GM18508 (cell line): ENCODE measurements around the gene SLC25A23.

ENCODE experiments used
- ATAC-seq: cut with Tn5 transposase; IDR thresholded peaks from one replicate; pipeline ENCODE4 v1.9.1; 2021; ENCODE audit warnings: moderate number of reproducible peaks; ENCODE audit not compliant: insufficient read depth, unreplicated experiment

The SLC25A23 gene

DNA sequence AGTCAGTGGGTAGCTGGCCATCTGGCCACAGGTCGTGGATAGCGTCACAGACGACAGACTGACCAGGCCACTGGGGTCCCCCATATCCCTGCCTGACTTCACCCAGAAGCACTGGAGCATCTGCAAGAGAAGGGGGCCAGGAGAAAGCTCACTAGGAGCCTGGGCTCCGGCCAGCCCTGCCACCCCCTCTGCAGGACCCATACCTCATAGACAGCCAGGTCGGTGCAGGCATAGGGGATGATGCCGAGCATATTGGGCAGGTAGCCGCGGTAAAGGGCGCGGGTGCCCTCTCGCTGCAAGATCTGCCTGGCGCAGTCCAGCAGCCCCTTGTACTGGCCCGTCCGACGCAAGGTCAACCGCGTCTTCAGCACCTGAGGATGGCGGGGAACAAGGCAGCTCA, 32.5 kb downstream of the SLC25A23 start:
- no peak for ATAC-seq

GRCh38 chr19:6425732-6426620, 33.6 kb downstream of the SLC25A23 start:
- no peak for ATAC-seq

DNA sequence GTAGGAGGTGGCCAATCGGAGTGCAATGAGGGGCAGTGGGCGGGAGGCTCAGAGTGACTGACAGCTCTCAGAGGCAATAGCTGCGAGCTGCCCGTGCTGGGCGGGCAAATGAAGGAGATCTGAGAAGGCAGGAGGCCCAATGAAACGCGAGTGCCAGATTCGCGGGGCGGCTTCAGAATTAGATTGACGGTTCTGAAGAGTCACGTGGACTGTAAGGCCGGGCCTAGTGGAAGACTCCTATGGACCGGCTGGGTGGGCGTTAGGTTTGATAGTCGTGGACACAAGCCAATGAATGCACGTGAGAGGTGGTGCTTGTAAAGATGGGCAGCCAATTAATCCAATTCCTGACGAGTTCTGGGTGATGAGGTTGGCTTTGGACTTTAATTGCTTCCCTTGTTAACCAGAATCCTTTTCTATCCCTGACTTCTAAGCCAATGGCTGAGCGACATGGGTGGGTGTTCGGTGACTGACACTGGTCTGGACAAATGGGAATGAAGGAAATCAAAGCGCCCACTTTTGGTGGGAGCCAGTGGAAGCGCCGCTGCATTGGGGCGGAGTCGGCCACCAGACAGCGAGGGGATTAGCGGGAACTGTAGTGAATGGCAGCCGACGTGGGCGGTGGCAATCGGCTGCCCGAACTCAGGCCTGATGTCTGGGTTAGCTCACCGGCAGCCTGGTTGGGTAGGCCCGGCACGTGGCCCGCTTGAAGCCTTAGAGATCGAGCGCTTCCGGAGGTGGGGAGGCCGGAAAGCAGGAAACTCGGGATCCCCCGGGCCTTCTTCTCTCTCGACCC, 34.5 kb downstream of the SLC25A23 start:
- ATAC-seq: peak; percentile 72

DNA sequence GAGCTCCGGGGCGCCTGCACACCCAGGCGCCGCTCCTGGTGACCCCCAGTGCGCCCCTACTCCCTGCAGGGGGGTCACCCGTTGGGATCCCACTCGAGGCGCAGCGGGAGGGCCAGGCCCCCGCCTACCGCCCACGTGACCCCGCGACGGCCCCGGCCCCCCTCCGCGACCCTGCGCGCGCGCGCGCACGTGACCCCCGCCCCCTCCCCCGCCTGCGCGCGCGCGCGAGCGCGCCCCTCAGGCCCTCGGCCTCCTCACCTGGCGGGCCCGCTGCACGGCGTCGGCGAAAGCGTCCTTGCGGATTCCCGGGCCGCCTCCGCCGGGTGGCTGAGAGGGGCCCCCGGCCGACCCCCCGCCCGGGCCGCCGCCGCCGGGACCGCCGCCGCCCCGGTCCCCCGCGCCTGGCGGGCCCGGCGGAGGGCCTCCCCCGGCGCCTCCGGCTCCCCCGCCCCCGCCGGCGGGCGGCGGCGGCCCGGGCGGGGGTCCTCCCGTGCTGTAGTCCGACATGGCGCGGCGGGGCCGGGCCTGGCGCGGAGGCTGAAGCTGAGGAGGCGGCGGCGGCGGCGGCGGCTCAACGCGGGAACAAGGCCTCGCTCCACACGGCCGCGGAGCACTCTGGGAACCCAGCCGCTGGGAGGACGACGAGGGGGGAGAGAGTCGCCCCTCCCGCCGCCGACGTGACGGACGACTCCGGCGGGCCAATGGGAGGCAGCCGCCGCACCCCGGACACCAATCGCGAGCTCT, 35.2 kb downstream of the SLC25A23 start, which contains the start of gene KHSRP:
KHSRP (minus strand) TSS at position 617 of the 744 bp plus-strand sequence; CDS start at position 507, 110 bp downstream.
- ATAC-seq: no peak

GRCh38 chr19:6423499-6424194, 35.9 kb downstream of the SLC25A23 start:
- ATAC-seq: no peak

- no peak for ATAC-seq
These were observed 38.2 kb downstream of the SLC25A23 start for GRCh38 chr19:6421075-6422014.

- no peak for ATAC-seq
These were observed 41.0 kb downstream of the SLC25A23 start for GRCh38 chr19:6418562-6418932.

DNA sequence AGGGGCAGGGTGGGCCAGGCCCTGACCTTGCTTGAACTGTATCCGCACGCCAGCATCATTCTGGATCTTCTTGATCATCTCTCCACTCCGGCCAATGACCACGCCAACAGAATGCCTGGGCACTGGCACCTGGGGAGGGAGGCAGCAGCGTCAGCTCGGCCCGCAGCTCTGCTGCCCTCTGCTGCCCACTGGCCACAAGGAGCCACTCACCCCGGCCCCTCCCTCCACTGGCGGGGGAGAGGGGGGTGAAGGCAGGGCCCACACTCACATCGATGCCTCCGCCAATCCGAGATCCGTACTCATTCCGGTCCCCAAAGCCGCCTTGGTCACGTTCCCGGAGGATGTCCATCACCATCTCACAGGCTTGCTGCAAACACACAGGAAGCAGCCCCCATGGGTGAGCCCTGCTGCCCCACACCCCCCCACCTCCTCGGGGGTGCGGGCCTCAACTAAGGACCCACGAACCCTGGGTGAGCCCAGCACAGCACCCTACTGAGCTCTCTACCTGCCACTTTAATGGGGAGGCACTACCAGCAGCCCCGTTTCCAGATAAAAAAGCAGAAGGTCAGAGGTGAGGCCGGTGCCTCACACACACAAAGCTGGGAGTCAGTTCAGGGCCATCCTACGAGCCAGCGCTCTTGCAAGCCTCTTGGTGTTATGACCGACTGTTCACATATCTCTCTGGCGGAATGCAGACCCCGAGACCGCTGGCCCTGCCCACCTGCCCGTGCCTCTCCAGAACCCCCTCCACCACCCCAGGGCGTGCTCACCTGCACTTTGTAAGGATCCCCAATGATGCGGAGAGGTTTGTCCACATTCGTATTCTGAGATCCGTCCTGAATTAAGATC, 41.7 kb downstream of the SLC25A23 start:
- no peak for ATAC-seq

- no peak for ATAC-seq
These were observed 42.8 kb downstream of the SLC25A23 start for GRCh38 chr19:6416658-6417405.

DNA sequence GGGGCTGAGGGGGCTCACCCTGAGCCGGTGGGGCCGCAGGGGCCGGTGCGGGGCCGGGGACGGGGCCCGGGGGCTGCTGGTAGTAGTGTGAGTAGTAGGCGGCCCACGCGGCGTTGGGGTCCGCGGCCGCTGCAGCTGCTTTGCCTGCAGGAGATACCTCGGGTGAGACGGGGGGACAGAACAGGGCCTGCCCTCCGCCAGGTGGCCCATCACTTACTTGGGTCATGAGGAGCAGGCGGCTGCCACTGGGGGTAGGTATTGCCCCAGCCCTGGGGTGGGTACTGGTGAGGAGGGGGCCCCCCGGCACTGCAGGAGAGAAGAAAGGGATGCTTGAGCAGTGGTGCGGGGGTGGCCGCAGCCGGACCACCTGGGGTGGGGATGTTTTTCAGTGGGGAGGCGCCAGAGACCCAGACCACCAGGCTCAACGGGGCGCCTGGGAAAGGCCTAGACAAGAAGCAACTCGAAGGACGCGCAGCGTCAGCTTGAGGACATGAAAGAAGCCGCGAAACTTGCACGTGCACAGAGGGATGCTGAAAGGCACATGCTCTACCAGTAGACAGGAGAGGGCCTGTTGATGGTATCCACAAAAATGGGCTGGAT, 43.9 kb downstream of the SLC25A23 start:
- no peak for ATAC-seq

- no peak for ATAC-seq
These were observed 44.6 kb downstream of the SLC25A23 start for GRCh38 chr19:6414793-6415590.

DNA sequence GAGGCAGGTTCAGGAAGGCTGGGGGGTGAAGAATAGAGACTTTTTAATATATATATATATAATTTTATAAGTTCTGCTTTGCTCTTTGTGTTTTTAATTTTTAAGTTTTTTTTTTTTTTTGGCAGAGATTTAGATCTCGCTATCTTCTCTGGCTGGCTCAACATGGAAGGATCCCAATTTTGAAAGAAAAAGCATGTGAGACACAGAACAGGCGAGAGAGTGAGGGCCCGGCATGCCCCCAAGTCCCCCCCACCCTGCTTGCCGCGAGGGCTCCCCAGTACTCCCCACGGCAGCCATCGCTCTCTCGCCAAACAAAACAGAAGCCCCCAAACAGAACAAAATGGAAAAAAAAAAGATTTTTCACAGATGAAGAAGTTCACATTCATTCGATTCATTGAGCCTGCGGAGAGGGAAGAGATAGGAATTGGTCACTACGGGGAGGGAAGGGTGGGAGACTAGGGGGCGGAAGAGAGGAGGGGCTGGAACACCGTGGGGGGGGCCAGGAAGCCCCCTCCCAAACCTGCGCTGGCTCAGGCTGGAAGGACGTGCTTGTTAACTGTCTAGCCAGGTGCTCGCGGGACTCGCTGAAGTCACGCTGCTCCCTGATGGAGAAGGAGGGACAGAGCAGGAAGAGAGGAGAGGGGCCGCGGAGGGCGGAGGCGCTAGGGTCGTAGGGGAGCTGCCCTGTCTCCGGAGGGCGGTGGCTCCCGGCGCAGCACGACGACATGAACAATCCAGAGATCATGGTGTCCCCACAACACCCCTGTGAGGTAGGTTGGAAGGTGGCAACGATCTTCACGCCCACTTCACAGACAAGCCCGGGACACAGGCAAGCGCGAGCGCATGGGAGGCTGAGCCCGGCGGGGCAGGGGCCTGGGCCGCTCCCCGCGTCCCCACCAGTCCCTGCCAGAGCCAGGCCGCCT, 45.6 kb downstream of the SLC25A23 start:
- no peak for ATAC-seq

DNA sequence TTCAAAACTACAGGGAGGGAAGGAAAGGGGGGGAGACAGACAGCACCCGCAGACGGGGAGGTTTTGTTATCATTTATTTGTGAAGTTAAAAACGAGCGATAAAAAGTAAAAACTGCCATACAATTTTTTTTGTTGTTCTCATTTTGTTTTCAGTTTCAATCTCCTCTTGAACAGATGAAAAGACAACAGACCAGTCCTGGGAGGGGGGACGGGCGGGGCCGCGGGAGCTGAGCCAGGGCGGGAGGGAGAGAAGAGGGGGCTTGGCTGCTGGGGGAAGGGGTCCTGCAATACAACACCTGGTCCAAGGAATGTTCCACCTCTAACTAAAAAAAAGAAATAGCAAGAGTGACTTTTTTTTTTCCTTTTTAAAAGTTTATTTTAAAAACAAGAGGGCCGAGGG, 46.3 kb downstream of the SLC25A23 start:
- ATAC-seq: no peak

DNA sequence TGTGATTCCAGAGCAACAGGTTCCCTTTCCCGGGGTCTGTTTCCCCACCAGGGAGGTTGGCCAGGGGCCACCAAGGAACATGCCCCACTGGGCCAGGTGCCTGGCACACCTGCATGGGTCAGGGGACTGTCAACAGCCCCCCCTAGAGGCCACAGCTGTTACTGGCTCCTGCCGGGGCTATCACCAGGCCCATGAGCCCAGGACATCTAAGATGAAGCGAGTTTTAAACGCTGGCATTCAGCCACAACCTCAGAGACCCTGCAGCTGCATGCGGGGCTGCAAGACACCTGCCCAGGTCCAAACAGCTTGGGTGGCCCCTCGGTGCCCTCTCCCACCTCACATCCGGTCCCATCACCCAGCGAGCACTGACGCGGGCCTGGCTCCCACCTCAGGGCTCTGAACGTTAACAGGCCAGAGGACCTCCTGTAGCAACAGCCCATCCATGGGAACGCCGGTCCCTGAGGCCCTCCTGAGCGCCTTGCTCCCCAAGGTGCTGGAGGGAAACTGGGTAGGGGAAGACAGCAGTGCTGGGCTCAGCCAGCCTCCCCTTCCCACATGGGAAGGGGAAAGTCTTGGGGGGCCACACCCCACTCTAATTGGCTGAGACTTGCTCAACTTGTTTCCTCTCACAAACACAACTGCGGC, 47.0 kb downstream of the SLC25A23 start:
- ATAC-seq: no peak

GRCh38 chr19:6412061-6412446, 47.5 kb downstream of the SLC25A23 start:
- ATAC-seq: no peak
